Panc1 (cell line): ENCODE data around the gene NAA40. TPM values are rescaled to one million over a fixed set of nuclear protein-coding genes. Genes with fewer than 3 reads are reported as not detected.

Experiments used
- ATAC-seq: fragments of 200-7000 bp; cut with Tn5 transposase; 2 replicates; pipeline ENCODE4 v1.9.1; 2020; ENCODE audit warnings: mild to moderate bottlenecking, moderate library complexity
- BruUV-seq: library from RNA; stranded (reverse); fragments of 400-500 nt; replicated peaks from 2 replicates; lab custom pipeline; 2021; lab: Mats Ljungman, UMichigan
- CTCF ChIA-PET: fragments of 300-600 bp; sonication (Branson Sonifier 250); formaldehyde crosslinking; loops from one replicate; lab custom pipeline; 2022; ENCODE audit warnings: antibody characterized with exemption; lab: Charles Lee
- POLR2A ChIA-PET: fragments of 300-600 bp; sonication (Branson Sonifier 250); formaldehyde crosslinking; loops from one replicate; lab custom pipeline; 2022; ENCODE audit warnings: antibody characterized with exemption; lab: Charles Lee
- DNase-seq: peaks from one replicate; pipeline ENCODE4 v3.0.0-alpha.2; 2010; ENCODE audit warnings: low read depth, low spot score
- H3K27ac ChIP-seq: 2 replicates; pipeline ENCODE4 v1.5.1; 2011; ENCODE audit warnings: mild to moderate bottlenecking, low read length, inconsistent platforms
- H3K27me3 ChIP-seq: fragments of 200-500 bp; sonication (Bioruptor generic); 2 replicates; pipeline ENCODE4 v1.6.0; 2014; ENCODE audit warnings: low read length, inconsistent platforms; ENCODE audit not compliant: control insufficient read depth, insufficient read depth
- H3K36me3 ChIP-seq: fragments of 200-500 bp; sonication (Bioruptor generic); 2 replicates; pipeline ENCODE4 v1.5.1; 2014; ENCODE audit warnings: inconsistent platforms, mild to moderate bottlenecking, low read length, moderate library complexity; ENCODE audit not compliant: control insufficient read depth, insufficient read depth
- H3K4me1 ChIP-seq: 2 replicates; pipeline ENCODE4 v1.5.1; 2011; ENCODE audit warnings: inconsistent platforms, mild to moderate bottlenecking, low read length, moderate library complexity; ENCODE audit not compliant: control insufficient read depth, insufficient read depth
- H3K4me3 ChIP-seq, 2 experiments: 2 replicates each; pipeline ENCODE4 v1.5.1; 2011 to 2012; ENCODE audit warnings: low read depth in 2 of 2, low read length in 2 of 2, mild to moderate bottlenecking in 2 of 2, inconsistent platforms in 1 of 2, moderate library complexity in 1 of 2
- H3K9me3 ChIP-seq: fragments of 200-500 bp; sonication (Bioruptor generic); 2 replicates; pipeline ENCODE4 v1.5.1; 2014; ENCODE audit warnings: low read depth, mild to moderate bottlenecking, inconsistent platforms, low read length, moderate library complexity; ENCODE audit not compliant: control insufficient read depth, insufficient read depth
- CTCF ChIP-seq: fragments of 450-650 bp; IDR thresholded peaks from 2 replicates; pipeline ENCODE4 v1.5.1; 2017; ENCODE audit warnings: mild to moderate bottlenecking
- POLR2AphosphoS5 ChIP-seq: IDR thresholded peaks from 2 replicates; pipeline ENCODE4 v1.6.1; 2012; ENCODE audit warnings: mild to moderate bottlenecking, low read depth, low read length, moderate library complexity
- REST ChIP-seq, 2 experiments: IDR thresholded peaks; 2 replicates each; pipeline ENCODE4 v1.6.1; 2011 to 2012; ENCODE audit warnings: low read depth in 2 of 2, control low read depth in 1 of 2, low read length in 1 of 2, mild to moderate bottlenecking in 1 of 2, moderate library complexity in 1 of 2; ENCODE audit not compliant: insufficient read depth in 1 of 2
- SIN3A ChIP-seq: IDR thresholded peaks from 2 replicates; pipeline ENCODE4 v1.6.1; 2012; ENCODE audit warnings: low read depth, mild to moderate bottlenecking, low read length, moderate library complexity, borderline replicate concordance; ENCODE audit not compliant: insufficient read depth
- TCF7L2 ChIP-seq: IDR thresholded peaks from 2 replicates; pipeline ENCODE4 v1.6.1; 2011; ENCODE audit warnings: mild to moderate bottlenecking, low read depth, low read length, inconsistent platforms
- in situ Hi-C: cut with HindIII; loops from 2 replicates; pipeline ENCODE4 v1.10.0; 2016; ENCODE audit warnings: low sequenced_read_pairs, low pct_unique_long_range_greater_than_20kb
- intact Hi-C: fragments of 100-400 bp; cut with micrococcal nuclease; formaldehyde crosslinking; loops from one replicate; pipeline ENCODE4 v1.10.0; 2022; ENCODE audit not compliant: unreplicated experiment
- total RNA-seq: library from RNA; stranded (reverse); gene quantifications from one replicate; pipeline ENCODE4 v1.2.1, GENCODE V29; 2021; ENCODE audit not compliant: unreplicated experiment

The NAA40 gene
- total RNA-seq, 1 experiment from 2014 or later = 43.2 TPM

- intact Hi-C loops = no loop called here
- BruUV-seq = no TSS peak
- Histone ChIP-seq H3K27ac (no peak overlapping the region; the same call in 1 of the 2 replicates), H3K4me1 (peaks cover 25% of the 10 kb centered on the region), H3K9me3 (no peaks in the 10 kb centered on the region), H3K27me3 (no peaks in the 10 kb centered on the region), H3K4me3 (no peak overlapping the region), H3K36me3 (no peaks in the 10 kb centered on the region; the same call in 1 of the 2 replicates)
- ATAC-seq (no peak), DNase-seq (no peak)
- POLR2A ChIA-PET = interaction anchor here (0.7 kb wide), 1 partner anchor 54 kb away, joined by 15 read pairs; the partner anchor contains the start of gene COX8A
- in situ Hi-C loops = no loop called here
- CTCF ChIA-PET = no interaction called here
- TF ChIP-seq REST (IDR thresholded peaks at IDR 0.05; ENCODE audit: insufficient read depth in 1 of 2, low read depth in 2 of 2, low read length in 1 of 2) = no peak
- TF ChIP-seq SIN3A = no peak
- no peak for TF ChIP-seq TCF7L2
- no peak for TF ChIP-seq CTCF
- no peak for TF ChIP-seq POLR2AphosphoS5
Measured at GRCh38 chr11:63920126-63920938, 18.5 kb upstream of the NAA40 start.

GRCh38 chr11:63920939-63921417 lies 17.8 kb upstream of the NAA40 start:
- no peak overlapping the region for H3K27ac ChIP-seq
- no peak for ATAC-seq
- TF ChIP-seq TCF7L2 = no peak
- no peak for TF ChIP-seq REST (IDR thresholded peaks at IDR 0.05; ENCODE audit: insufficient read depth in 1 of 2, low read depth in 2 of 2, low read length in 1 of 2)
- TF ChIP-seq POLR2AphosphoS5 = no peak
- no peak for TF ChIP-seq SIN3A
- TF ChIP-seq CTCF = no peak
- H3K4me1 ChIP-seq = peaks cover 20% of the 10 kb centered on the region
- CTCF ChIA-PET = no interaction called here
- no peak for DNase-seq
- intact Hi-C loops (no loop called here), in situ Hi-C loops (no loop called here)
- no peak overlapping the region for H3K4me3 ChIP-seq
- no peaks in the 10 kb centered on the region for H3K9me3 ChIP-seq
- no peaks in the 10 kb centered on the region; the same call in 1 of the 2 replicates for H3K36me3 ChIP-seq
- BruUV-seq = no TSS peak
- no peaks in the 10 kb centered on the region for H3K27me3 ChIP-seq
- POLR2A ChIA-PET = interaction anchor here (0.7 kb wide), 1 partner anchor 53 kb away, joined by 15 read pairs; the partner anchor contains the start of gene COX8A
